ENCODE data around the gene DMBX1.
A peak's percentile ranks its signal among the peaks of the same experiment; 100 is the strongest.

Gene DMBX1

DNA sequence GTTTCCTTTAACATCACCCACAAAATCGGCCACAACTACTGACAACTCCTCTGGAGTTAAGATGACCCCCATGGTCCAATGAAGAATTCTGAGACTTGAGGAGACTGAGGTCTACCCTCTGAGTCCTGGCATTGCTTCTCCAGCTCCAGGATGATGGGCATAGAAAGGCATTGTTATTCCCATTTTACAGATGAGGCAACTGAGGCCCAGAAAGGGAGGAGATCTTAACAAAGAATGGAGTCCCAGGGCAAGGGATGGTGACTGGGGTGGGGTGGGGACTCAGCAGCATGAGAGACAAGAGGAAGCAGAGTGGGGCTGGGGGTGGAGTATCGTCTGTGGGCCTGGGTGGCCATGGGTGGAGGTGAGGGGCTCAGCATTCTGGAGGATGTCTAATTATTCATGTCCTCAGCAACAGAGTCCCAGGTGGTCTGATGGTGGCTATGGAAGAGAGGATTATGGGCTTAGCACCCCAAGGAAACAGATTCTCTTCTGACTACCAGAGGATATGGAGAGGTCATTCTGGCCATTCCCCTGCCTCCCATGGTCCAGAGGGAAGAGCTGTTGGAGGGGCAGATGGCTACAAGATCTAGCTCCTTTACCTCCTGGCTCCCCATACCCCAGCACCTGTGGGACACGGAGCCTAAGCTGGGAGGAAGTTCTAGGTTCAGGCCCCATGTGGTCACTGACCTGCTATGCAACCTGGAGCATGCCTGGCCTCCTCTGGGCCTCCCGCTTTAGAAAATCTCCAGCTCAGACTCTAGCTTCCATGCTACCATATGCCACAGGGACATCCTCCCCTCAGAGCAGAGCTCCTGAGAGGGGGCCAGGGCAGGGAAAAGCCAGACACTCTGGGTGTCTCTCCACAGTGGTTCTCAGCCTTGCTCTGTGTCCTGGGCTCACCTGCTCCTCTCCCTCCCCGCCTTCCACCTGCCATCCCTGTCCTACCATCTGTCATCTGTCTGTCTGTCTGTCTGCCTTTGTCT is 37.4 kb upstream of the DMBX1 start:
- Histone ChIP-seq H3K9me3 (ENCODE audit: control insufficient read depth, insufficient read depth, low read length) (no peaks in the 10 kb centered on the region), H3K27me3 (ENCODE audit: control insufficient read depth, insufficient read depth, low read length) (peaks cover 92% of the 10 kb centered on the region), H3K9ac (ENCODE audit: low read depth, low read length) (no peak overlapping the region), H3K36me3 (ENCODE audit: control insufficient read depth, insufficient read depth, low read length) (no peaks in the 10 kb centered on the region), H3K4me3 (ENCODE audit: low read depth, low read length) (peak overlapping the region; percentile 33), H3K4me1 (ENCODE audit: control insufficient read depth, insufficient read depth, low read length) (peaks cover 12% of the 10 kb centered on the region)

DNA sequence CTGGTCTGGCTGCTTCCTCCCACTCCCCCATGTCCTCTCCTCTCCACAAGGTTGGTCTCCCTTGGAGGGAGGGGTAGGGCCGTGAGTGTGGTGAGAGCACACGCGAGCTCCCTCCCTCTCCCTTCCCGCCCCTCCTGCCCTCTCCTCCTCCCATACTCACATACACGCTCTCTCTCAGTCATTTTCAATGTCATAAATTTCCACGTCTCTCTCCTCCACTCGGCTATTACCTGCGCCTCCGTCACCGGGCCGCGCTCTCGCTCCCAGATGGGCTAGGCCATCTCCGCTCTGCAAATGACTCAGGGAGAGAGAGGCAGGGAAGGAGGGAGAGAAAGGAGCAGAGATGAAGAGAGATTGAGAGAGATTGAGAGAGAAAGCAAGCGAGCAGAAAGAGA is 36.7 kb upstream of the DMBX1 start:
- Histone ChIP-seq H3K4me1 (ENCODE audit: control insufficient read depth, insufficient read depth, low read length) (peaks cover 6% of the 10 kb centered on the region), H3K9me3 (ENCODE audit: control insufficient read depth, insufficient read depth, low read length) (no peaks in the 10 kb centered on the region), H3K9ac (ENCODE audit: low read depth, low read length) (no peak overlapping the region), H3K36me3 (ENCODE audit: control insufficient read depth, insufficient read depth, low read length) (no peaks in the 10 kb centered on the region), H3K4me3 (ENCODE audit: low read depth, low read length) (peak overlapping the region; percentile 33), H3K27me3 (ENCODE audit: control insufficient read depth, insufficient read depth, low read length) (peaks cover 91% of the 10 kb centered on the region)

DNA sequence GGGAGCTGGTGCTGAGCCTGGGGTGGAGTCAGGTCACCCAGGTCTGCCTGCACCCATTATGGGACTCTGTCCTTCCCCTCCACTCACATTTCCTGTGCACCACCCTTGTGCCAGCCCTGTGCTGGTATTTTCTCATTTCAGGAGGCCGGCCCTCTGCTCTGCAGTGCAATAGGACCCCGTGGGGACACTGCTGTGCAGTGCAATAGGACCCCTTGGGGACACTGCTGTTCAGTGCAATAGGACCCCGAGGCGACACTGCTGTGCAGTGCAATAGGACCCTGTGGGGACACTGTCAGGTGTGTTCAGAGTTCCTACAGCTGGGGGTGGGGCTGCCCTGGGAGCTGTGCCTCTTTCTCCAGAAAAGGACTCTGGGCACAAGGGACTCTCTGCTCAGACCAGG is 36.2 kb upstream of the DMBX1 start:
- Histone ChIP-seq H3K27me3 (ENCODE audit: control insufficient read depth, insufficient read depth, low read length) (peaks cover 95% of the 10 kb centered on the region), H3K9ac (ENCODE audit: low read depth, low read length) (no peak overlapping the region), H3K36me3 (ENCODE audit: control insufficient read depth, insufficient read depth, low read length) (no peaks in the 10 kb centered on the region), H3K4me1 (ENCODE audit: control insufficient read depth, insufficient read depth, low read length) (peaks cover 5% of the 10 kb centered on the region), H3K4me3 (ENCODE audit: low read depth, low read length) (peak overlapping the region; percentile 33), H3K9me3 (ENCODE audit: control insufficient read depth, insufficient read depth, low read length) (no peaks in the 10 kb centered on the region)

DNA sequence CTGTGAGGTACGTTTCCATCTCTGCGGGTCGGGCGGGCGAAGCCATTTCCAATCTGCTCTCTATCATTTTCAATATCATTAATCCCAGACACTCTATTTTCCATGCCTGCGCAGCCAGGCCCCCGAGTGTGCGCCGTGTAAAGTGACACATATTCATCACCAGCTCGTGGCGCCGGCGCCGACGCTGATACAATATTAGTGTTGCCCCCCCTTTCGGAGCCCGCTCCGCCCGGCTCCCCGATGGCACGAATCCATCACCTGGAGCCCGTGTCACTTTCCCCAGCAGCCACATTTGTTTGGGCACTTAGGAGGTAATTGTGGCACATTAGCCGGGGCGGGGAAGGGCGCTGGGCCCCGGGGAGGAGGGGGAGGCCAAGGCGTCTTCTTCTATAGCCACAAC is 33.7 kb upstream of the DMBX1 start:
- Histone ChIP-seq H3K4me1 (ENCODE audit: control insufficient read depth, insufficient read depth, low read length) (peaks cover 3% of the 10 kb centered on the region), H3K9me3 (ENCODE audit: control insufficient read depth, insufficient read depth, low read length) (no peaks in the 10 kb centered on the region), H3K27me3 (ENCODE audit: control insufficient read depth, insufficient read depth, low read length) (peaks cover 95% of the 10 kb centered on the region), H3K36me3 (ENCODE audit: control insufficient read depth, insufficient read depth, low read length) (no peaks in the 10 kb centered on the region), H3K9ac (ENCODE audit: low read depth, low read length) (no peak overlapping the region), H3K4me3 (ENCODE audit: low read depth, low read length) (no peak overlapping the region)

DNA sequence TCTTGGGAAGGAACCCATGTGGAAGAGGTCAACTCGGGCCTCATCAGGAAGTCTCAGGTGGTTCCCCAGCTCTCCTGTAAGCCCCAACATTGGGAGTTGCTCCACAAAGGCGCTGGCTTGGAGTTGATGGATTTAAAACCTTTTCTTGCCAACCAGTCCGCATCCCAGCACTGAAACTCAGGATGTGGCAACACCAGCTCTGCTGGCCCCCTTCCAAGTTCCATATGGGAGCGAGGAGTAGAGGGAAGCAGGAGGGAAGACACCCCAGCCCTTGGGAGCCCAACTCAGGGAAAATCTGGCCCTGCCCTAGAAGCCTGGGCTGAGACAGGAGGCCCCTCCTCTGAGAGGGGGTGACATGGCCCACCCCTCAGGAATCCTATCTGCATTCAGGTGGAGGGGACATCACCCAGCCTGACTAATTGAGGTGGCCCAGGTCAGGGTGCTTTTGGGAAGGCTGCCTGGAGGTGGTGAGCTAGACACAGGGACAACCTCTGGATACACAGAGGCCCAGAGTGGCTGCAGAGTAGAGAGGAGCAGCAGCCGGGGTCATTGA is 33.1 kb upstream of the DMBX1 start:
- no peak overlapping the region for H3K4me3 ChIP-seq (ENCODE audit: low read depth, low read length)
- H3K27me3 ChIP-seq (ENCODE audit: control insufficient read depth, insufficient read depth, low read length) = peaks cover 95% of the 10 kb centered on the region
- H3K9me3 ChIP-seq (ENCODE audit: control insufficient read depth, insufficient read depth, low read length) = no peaks in the 10 kb centered on the region
- H3K4me1 ChIP-seq (ENCODE audit: control insufficient read depth, insufficient read depth, low read length) = peaks cover 3% of the 10 kb centered on the region
- no peak overlapping the region for H3K9ac ChIP-seq (ENCODE audit: low read depth, low read length)
- no peaks in the 10 kb centered on the region for H3K36me3 ChIP-seq (ENCODE audit: control insufficient read depth, insufficient read depth, low read length)

DNA sequence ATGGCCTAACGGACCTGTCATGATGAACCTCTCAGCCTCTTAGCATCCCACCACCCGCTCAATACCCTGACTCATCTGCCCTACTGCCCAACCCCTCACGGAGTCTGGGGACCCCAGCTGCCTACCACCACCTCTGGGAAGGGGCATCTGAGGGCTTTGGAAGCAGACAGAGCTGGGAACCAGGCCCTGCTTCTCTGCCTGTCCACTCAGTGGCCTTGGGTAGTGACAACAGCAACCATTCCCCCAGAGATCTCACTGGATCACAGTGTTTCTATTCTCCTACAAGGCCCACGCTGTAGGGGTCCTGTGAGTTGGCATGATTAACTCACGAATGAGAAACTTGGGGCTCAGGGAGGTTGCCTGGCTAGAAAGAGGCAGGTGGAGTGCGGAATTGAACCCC is 32.5 kb upstream of the DMBX1 start:
- Histone ChIP-seq H3K9ac (ENCODE audit: low read depth, low read length) (no peak overlapping the region), H3K4me1 (ENCODE audit: control insufficient read depth, insufficient read depth, low read length) (peaks cover 3% of the 10 kb centered on the region), H3K4me3 (ENCODE audit: low read depth, low read length) (no peak overlapping the region), H3K9me3 (ENCODE audit: control insufficient read depth, insufficient read depth, low read length) (no peaks in the 10 kb centered on the region), H3K36me3 (ENCODE audit: control insufficient read depth, insufficient read depth, low read length) (no peaks in the 10 kb centered on the region), H3K27me3 (ENCODE audit: control insufficient read depth, insufficient read depth, low read length) (peaks cover 95% of the 10 kb centered on the region)

DNA sequence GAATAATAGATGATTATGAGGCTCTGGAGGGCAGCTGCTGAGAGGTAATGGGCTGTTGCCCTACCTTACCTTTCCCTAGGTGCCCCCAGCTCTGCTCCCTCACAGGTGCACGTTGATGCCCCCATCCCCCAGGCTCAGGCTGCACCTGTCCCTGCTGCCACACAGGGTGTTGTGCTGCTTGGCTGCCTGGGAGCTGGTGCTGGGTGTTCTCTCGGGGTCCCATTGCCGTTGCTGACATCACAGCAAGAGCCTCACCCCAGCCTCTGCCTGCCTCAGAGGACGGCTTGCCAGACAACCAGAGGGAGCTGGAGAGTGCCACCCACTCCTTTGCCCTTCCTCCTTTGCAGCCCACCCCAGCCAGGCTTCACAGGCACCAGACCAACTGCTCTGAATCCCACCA is 31.4 kb upstream of the DMBX1 start:
- H3K4me1 ChIP-seq (ENCODE audit: control insufficient read depth, insufficient read depth, low read length) = peaks cover 3% of the 10 kb centered on the region
- no peak overlapping the region for H3K4me3 ChIP-seq (ENCODE audit: low read depth, low read length)
- H3K27me3 ChIP-seq (ENCODE audit: control insufficient read depth, insufficient read depth, low read length) = peaks cover 93% of the 10 kb centered on the region
- no peaks in the 10 kb centered on the region for H3K9me3 ChIP-seq (ENCODE audit: control insufficient read depth, insufficient read depth, low read length)
- H3K36me3 ChIP-seq (ENCODE audit: control insufficient read depth, insufficient read depth, low read length) = no peaks in the 10 kb centered on the region
- H3K9ac ChIP-seq (ENCODE audit: low read depth, low read length) = no peak overlapping the region

DNA sequence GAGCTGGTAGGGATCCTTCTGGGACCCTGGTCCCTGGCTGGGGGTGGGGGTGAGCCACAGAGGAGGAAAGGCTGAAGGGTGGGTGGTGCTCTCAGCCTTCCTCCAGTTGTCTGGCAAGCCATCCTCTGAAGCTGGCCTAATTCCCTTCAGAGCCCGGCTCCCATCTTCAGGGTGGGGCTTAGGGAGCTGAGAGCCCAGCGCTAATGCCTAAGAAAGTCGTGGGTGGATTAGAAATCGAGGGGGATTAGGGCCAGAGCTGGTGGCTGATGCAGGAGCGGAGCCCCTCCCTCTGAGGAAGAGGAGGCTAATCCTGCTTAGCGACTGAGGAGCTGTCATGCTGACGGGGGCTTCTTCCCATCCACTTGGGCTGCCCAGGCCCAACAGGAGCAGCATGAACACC is 30.8 kb upstream of the DMBX1 start:
- Histone ChIP-seq H3K9me3 (ENCODE audit: control insufficient read depth, insufficient read depth, low read length) (no peaks in the 10 kb centered on the region), H3K4me1 (ENCODE audit: control insufficient read depth, insufficient read depth, low read length) (peaks cover under 1% of the 10 kb centered on the region), H3K4me3 (ENCODE audit: low read depth, low read length) (no peak overlapping the region), H3K36me3 (ENCODE audit: control insufficient read depth, insufficient read depth, low read length) (no peaks in the 10 kb centered on the region), H3K9ac (ENCODE audit: low read depth, low read length) (no peak overlapping the region), H3K27me3 (ENCODE audit: control insufficient read depth, insufficient read depth, low read length) (peaks cover 93% of the 10 kb centered on the region)

DNA sequence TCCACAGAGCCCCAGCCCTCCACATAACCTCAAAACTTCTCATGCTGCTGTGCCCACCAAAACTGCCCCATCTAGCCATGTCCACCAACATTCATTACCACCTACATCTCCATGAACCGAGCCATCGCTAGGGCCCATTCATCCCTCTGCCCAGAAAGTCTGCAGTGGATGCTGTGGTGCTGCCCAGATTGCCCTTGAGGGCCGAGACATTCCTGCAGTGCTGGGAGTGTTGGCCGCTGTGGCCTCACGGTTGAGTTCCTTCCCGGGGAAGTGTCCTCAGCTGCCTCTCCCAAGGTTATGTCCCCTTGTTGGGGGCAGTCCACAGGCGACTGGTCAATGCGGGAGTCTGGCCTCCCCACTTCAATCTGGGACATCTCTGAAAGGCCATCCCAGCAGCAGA is 30.3 kb upstream of the DMBX1 start:
- no peak overlapping the region for H3K9ac ChIP-seq (ENCODE audit: low read depth, low read length)
- H3K27me3 ChIP-seq (ENCODE audit: control insufficient read depth, insufficient read depth, low read length) = peaks cover 93% of the 10 kb centered on the region
- H3K9me3 ChIP-seq (ENCODE audit: control insufficient read depth, insufficient read depth, low read length) = no peaks in the 10 kb centered on the region

DNA sequence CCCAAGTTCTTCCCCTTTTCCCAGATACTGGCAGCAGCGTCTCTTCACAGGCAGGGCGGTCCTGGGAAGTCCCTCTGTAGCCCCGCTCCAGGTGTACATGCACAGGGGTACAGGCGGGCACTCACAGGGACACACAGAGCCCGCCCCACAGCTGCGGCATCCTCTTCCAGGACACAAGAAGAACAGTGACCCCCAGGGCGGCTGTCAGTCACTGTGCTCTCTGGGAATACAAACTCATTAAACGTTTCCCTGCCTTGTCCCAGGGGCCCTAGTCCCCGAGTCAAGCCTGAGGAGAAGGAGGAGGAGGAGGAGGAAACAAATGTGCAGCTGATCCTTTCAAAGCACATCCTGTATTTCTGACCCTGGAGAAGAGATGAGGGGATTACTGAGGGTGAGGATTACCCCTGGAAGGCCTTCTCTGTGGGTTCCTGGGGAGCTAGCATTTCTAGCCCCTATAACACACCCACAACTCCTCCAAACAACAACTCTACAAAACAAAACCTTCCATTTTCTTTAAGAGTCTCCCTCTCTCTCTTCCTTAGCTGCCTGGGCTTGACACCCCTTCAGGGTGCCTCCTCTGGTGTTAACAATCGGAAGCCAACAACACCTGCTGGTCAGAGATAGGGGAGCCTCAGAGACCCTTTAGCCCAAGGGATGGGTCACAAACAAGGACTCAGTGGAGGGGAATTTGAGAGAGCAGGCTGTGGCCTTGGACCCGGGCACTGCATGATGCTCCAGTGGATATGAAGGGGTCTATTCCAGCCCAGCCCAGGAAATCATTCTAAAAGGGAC is 28.4 kb upstream of the DMBX1 start:
- H3K9me3 ChIP-seq (ENCODE audit: control insufficient read depth, insufficient read depth, low read length) = no peaks in the 10 kb centered on the region
- peaks cover 98% of the 10 kb centered on the region for H3K27me3 ChIP-seq (ENCODE audit: control insufficient read depth, insufficient read depth, low read length)
- H3K4me3 ChIP-seq (ENCODE audit: low read depth, low read length) = no peak overlapping the region
- H3K4me1 ChIP-seq (ENCODE audit: control insufficient read depth, insufficient read depth, low read length) = no peaks in the 10 kb centered on the region
- no peak overlapping the region for H3K9ac ChIP-seq (ENCODE audit: low read depth, low read length)
- no peaks in the 10 kb centered on the region for H3K36me3 ChIP-seq (ENCODE audit: control insufficient read depth, insufficient read depth, low read length)

More for the DNA sequence above, 30.3 kb upstream of the DMBX1 start:
- Histone ChIP-seq H3K4me1 (ENCODE audit: control insufficient read depth, insufficient read depth, low read length) (no peaks in the 10 kb centered on the region), H3K4me3 (ENCODE audit: low read depth, low read length) (no peak overlapping the region), H3K36me3 (ENCODE audit: control insufficient read depth, insufficient read depth, low read length) (no peaks in the 10 kb centered on the region)

DNA sequence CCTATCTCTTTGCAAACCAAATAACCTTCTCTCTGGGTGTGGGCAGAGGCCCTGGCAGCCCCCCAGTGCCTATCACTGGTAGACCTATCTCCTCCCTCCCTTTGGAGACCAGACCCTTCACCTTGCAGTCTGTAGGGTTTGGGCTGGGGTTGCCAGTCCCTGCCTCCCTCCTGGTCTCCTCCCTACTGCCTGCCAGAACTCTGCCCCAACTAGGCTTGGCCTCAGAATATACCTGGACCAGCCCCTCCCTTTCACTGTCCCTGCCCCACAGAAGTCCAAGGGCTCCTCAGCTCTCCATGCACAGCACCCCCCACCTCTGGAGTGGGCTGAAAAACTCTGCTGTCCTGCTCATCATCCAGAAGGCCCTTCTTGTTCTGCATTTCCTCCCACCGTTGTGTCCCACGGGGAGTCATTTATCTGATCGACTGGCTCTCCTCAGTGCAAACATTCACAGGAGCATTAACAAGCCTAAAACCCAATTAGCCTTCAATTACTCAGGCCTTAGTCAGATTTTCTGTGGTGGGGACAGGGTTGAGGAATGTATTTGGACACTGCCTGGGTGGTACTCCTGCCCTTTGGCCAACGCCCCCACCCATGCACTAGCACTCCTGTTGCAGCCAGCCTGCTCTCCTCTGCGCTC is 27.7 kb upstream of the DMBX1 start:
- H3K9ac ChIP-seq (ENCODE audit: low read depth, low read length) = no peak overlapping the region
- no peaks in the 10 kb centered on the region for H3K36me3 ChIP-seq (ENCODE audit: control insufficient read depth, insufficient read depth, low read length)
- no peak overlapping the region for H3K4me3 ChIP-seq (ENCODE audit: low read depth, low read length)
- H3K27me3 ChIP-seq (ENCODE audit: control insufficient read depth, insufficient read depth, low read length) = peaks cover 93% of the 10 kb centered on the region
- H3K9me3 ChIP-seq (ENCODE audit: control insufficient read depth, insufficient read depth, low read length) = no peaks in the 10 kb centered on the region
- peaks cover 2% of the 10 kb centered on the region for H3K4me1 ChIP-seq (ENCODE audit: control insufficient read depth, insufficient read depth, low read length)

All from iPS-15b (cell line).